Measurements from ENCODE around the gene MAP3K2. TPM values are rescaled to one million over a fixed set of nuclear protein-coding genes. Genes with fewer than 3 reads are reported as not detected.

MAP3K2 gene
- total and polyA plus RNA-seq, 10 of the 15 experiments (the other 5 are each of a cell fraction or from before 2014, with no cell fraction given): 2.7 to 39.6 (median 16.1) TPM

GRCh38 chr2:127343277-127343676 is 44.5 kb downstream of the MAP3K2 start:
- WGBS (ENCODE audit: insufficient coverage, insufficient replicate concordance, low lambda C conversion rate, missing lambda C conversion rate): 97% methylated on average over 2 of the region's 2 CpGs
- in situ Hi-C loops (cut with MboI): no loop called here

DNA sequence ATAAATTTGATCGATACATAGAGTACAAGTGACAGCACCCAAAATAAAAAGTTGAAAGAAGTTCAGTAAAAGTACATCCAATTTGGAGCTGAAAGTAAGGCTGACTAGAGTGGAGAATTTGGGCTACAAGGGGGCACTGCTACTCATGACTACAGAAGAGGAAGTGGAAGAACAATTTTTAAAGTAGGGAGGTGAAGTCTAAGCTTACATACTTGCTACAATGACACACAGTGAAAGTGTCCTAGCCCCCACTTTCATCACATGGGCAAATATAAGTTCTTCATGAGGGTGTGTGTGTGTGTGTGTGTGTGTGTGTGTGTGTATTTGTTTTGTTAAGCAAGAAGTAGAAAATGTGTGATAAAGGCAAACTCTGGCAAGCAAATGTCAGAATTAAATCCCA is 45.7 kb downstream of the MAP3K2 start:
- no peak for DNase-seq (ENCODE audit: low read depth, low spot score)
- Histone ChIP-seq H3K4me3 (no peak overlapping the region), H3K9ac (ENCODE audit: control insufficient read depth, insufficient read depth, low read length) (no peak overlapping the region), H3K79me2 (ENCODE audit: control insufficient read depth, insufficient read depth, low read length) (peaks cover 22% of the 10 kb centered on the region), H3K36me3 (ENCODE audit: control insufficient read depth in 2 of 2, insufficient read depth in 2 of 2, low read length in 1 of 2) (peaks cover 0 to 2% of the 10 kb centered on the region in 2 experiments; a peak in 2 of 4 replicates), H3K4me2 (ENCODE audit: control insufficient read depth, insufficient read depth) (no peak overlapping the region), H2AFZ (ENCODE audit: control insufficient read depth, low read depth, low read length) (no peak overlapping the region), H4K20me1 (ENCODE audit: control insufficient read depth, insufficient read depth) (no peaks in the 10 kb centered on the region), H3K27me3 (replicated peaks in 1 of 2; ENCODE audit: control insufficient read depth in 2 of 2, insufficient read depth in 2 of 2, low read length in 1 of 2) (no peaks in the 10 kb centered on the region), H3K9me3 (replicated peaks; ENCODE audit: control insufficient read depth, insufficient read depth, low read length) (no peaks in the 10 kb centered on the region), H3K27ac (ENCODE audit: control insufficient read depth, insufficient read depth) (no peak overlapping the region), H3K4me1 (ENCODE audit: control insufficient read depth, insufficient read depth, low read length) (peaks cover 6% of the 10 kb centered on the region)
- WGBS (ENCODE audit: insufficient coverage, insufficient replicate concordance, low lambda C conversion rate, missing lambda C conversion rate): 93% methylated on average over 1 of the region's 1 CpG
- intact Hi-C loops (cut with micrococcal nuclease; ENCODE audit: unreplicated experiment) (no loop called here), in situ Hi-C loops (cut with MboI) (no loop called here)
- SMC1A ChIA-PET (ENCODE audit: uncharacterized antibody, unreplicated experiment): interaction anchor here (0.6 to 1.3 kb wide), 4 partner anchors 13 to 72 kb away, joined by 3 read pairs; no protein-coding TSS in a partner anchor
- CTCF ChIA-PET: interaction anchor here (0.7 to 1.7 kb wide), 3 partner anchors 20 to 137 kb away, joined by 4 to 6 read pairs (median 4); no protein-coding TSS in a partner anchor
- POLR2A ChIA-PET: no interaction called here
- BruUV-seq (replicated peaks): no TSS peak
- TF ChIP-seq USF1 (IDR thresholded peaks at IDR 0.05; ENCODE audit: borderline replicate concordance, extremely low read length, insufficient read depth, low read depth, low read length) (peak; percentile 18), NBN (IDR thresholded peaks at IDR 0.05) (peak; percentile 22; the same call in 1 of the 2 replicates), SPI1 (IDR thresholded peaks at IDR 0.05; ENCODE audit: borderline replicate concordance, insufficient read depth, low read depth, low read length) (peak; percentile 87), HDAC6 (IDR thresholded peaks at IDR 0.05; ENCODE audit: unreplicated experiment) (no peak), MTA2 (IDR thresholded peaks at IDR 0.05; ENCODE audit: low read depth) (peak; percentile 13; the same call in 1 of the 2 replicates)
- RAD21 ChIA-PET (ENCODE audit: unreplicated experiment): interaction anchor here (1.1 to 1.6 kb wide), 2 partner anchors 75 to 137 kb away, joined by 5 read pairs; no protein-coding TSS in a partner anchor
- FAIRE-seq: peak; percentile 7
- ATAC-seq: peak; percentile 87

More at GRCh38 chr2:127343277-127343676, 44.5 kb downstream of the MAP3K2 start:
- Histone ChIP-seq H3K4me2 (ENCODE audit: control insufficient read depth, insufficient read depth) (no peak overlapping the region), H3K4me3 (no peak overlapping the region), H4K20me1 (ENCODE audit: control insufficient read depth, insufficient read depth) (no peaks in the 10 kb centered on the region), H3K9me3 (replicated peaks; ENCODE audit: control insufficient read depth, insufficient read depth, low read length) (no peaks in the 10 kb centered on the region), H3K79me2 (ENCODE audit: control insufficient read depth, insufficient read depth, low read length) (peaks cover 30% of the 10 kb centered on the region), H3K27ac (ENCODE audit: control insufficient read depth, insufficient read depth) (no peak overlapping the region), H3K4me1 (ENCODE audit: control insufficient read depth, insufficient read depth, low read length) (peaks cover 11% of the 10 kb centered on the region), H3K9ac (ENCODE audit: control insufficient read depth, insufficient read depth, low read length) (no peak overlapping the region), H3K27me3 (replicated peaks in 1 of 2; ENCODE audit: control insufficient read depth in 2 of 2, insufficient read depth in 2 of 2, low read length in 1 of 2) (no peaks in the 10 kb centered on the region), H2AFZ (ENCODE audit: control insufficient read depth, low read depth, low read length) (no peak overlapping the region), H3K36me3 (ENCODE audit: control insufficient read depth in 2 of 2, insufficient read depth in 2 of 2, low read length in 1 of 2) (peaks cover 0 to 2% of the 10 kb centered on the region in 2 experiments; a peak in 2 of 4 replicates)
- ChIA-PET RAD21 (ENCODE audit: unreplicated experiment) (no interaction called here), CTCF (interaction anchor here (1.7 to 2.1 kb wide), 2 partner anchors 136 kb away, joined by 6 to 9 read pairs; no protein-coding TSS in a partner anchor), POLR2A (interaction anchor here (0.7 kb wide), 1 partner anchor 309 kb away, joined by 3 read pairs; no protein-coding TSS in a partner anchor), SMC1A (ENCODE audit: uncharacterized antibody, unreplicated experiment) (interaction anchor here (1.3 kb wide), 1 partner anchor 71 kb away, joined by 3 read pairs; no protein-coding TSS in a partner anchor)
- no TSS peak for BruUV-seq (replicated peaks)
- no peak for FAIRE-seq
- intact Hi-C loops (cut with micrococcal nuclease; ENCODE audit: unreplicated experiment): no loop called here
- ATAC-seq: no peak
- no peak for DNase-seq (ENCODE audit: low read depth, low spot score)
- TF ChIP-seq USF1 (IDR thresholded peaks at IDR 0.05; ENCODE audit: borderline replicate concordance, extremely low read length, insufficient read depth, low read depth, low read length) (no peak), ZNF384 (IDR thresholded peaks at IDR 0.05; ENCODE audit: borderline replicate concordance, low read depth, low read length) (no peak), HDGF (IDR thresholded peaks at IDR 0.05) (no peak), TCF3 (IDR thresholded peaks at IDR 0.05; ENCODE audit: borderline replicate concordance, insufficient read depth, low read depth, low read length) (no peak), EGR1 (IDR thresholded peaks at IDR 0.05; ENCODE audit: borderline replicate concordance in 1 of 2, low read depth in 2 of 2, low read length in 2 of 2) (no peak), FOS (IDR thresholded peaks at IDR 0.05; ENCODE audit: borderline replicate concordance, extremely low read depth, insufficient read length) (no peak), RCOR1 (conservative IDR thresholded peaks at IDR 0.05; ENCODE audit: low read depth, low read length) (no peak)
